NB4 (cell line): ENCODE results near the gene CIPC.

Experiments
- MYC ChIP-seq: IDR thresholded peaks from 2 replicates; pipeline ENCODE4 v1.6.1; 2011; ENCODE audit warnings: low read depth, low read length
- POLR2A ChIP-seq: IDR thresholded peaks from 2 replicates; pipeline ENCODE4 v1.6.1; 2011; ENCODE audit warnings: mild to moderate bottlenecking; ENCODE audit not compliant: insufficient read length; ENCODE audit errors: extremely low read depth
- TF ChIP-seq, protein P1 (sequence below): IDR thresholded peaks from 2 replicates; pipeline ENCODE4 v1.6.1; 2011; ENCODE audit warnings: low read depth, low read length
- TF ChIP-seq, protein P2 (sequence below): IDR thresholded peaks from one replicate; pipeline ENCODE4 v1.5.1; 2012; ENCODE audit warnings: low read depth, low read length

DNA sequence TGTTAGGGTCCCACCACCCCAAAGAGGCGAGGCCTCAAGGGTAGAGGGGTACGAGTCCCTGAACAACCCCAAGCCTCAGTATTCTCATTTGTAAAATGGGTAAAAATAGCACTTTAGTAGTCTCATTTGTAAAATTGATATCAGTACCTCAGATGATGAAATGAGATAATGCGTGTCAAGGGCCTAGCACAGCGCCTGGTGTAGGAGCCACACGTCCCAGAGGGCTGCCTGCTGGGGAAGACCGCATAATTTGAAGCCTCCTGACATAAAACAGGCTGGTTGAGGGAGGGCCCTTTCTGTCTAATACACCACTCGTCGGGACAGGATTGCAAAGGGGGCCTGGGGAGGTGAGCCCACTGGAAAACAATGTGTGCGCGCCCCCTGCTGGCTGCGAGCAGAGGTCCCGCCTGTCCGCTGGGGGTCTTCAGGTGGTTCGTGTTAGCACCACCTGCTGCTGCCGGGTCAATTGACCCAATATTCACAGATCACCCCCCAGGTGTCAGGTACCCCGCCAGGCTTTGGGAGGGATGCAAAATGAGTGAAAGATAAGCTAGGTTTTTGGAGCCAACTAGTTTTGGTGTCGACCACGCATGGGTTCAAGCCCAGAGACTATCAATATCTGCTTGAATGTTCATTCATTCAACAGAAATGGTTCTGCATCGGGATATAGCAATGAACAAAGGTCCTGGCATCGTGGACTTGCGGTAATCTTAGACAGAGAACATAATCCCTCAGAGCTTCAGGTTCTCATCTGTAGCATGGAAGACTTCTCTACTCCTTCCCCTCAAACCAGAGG lies 44.8 kb upstream of the CIPC start:
- TF ChIP-seq, protein P1, sequence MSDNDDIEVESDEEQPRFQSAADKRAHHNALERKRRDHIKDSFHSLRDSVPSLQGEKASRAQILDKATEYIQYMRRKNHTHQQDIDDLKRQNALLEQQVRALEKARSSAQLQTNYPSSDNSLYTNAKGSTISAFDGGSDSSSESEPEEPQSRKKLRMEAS, result no peak; the same call in 1 of the 2 replicates
- TF ChIP-seq, protein P2, sequence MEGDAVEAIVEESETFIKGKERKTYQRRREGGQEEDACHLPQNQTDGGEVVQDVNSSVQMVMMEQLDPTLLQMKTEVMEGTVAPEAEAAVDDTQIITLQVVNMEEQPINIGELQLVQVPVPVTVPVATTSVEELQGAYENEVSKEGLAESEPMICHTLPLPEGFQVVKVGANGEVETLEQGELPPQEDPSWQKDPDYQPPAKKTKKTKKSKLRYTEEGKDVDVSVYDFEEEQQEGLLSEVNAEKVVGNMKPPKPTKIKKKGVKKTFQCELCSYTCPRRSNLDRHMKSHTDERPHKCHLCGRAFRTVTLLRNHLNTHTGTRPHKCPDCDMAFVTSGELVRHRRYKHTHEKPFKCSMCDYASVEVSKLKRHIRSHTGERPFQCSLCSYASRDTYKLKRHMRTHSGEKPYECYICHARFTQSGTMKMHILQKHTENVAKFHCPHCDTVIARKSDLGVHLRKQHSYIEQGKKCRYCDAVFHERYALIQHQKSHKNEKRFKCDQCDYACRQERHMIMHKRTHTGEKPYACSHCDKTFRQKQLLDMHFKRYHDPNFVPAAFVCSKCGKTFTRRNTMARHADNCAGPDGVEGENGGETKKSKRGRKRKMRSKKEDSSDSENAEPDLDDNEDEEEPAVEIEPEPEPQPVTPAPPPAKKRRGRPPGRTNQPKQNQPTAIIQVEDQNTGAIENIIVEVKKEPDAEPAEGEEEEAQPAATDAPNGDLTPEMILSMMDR, result peak; percentile 85
- TF ChIP-seq POLR2A (no peak), MYC (no peak)
